Cardiac atrium fibroblast (primary cell): Measurements from ENCODE around the gene CASP5. TPM values are rescaled to one million over a fixed set of nuclear protein-coding genes. Genes with fewer than 3 reads are reported as not detected.

Source experiments
- total RNA-seq: library from RNA; depleted of rRNA; stranded (reverse); fragments of >200 nt; gene quantifications from 2 replicates; pipeline ENCODE4 v1.2.3, GENCODE V29; 2015

Gene CASP5
- total RNA-seq, result not detected in 2 replicates

DNA sequence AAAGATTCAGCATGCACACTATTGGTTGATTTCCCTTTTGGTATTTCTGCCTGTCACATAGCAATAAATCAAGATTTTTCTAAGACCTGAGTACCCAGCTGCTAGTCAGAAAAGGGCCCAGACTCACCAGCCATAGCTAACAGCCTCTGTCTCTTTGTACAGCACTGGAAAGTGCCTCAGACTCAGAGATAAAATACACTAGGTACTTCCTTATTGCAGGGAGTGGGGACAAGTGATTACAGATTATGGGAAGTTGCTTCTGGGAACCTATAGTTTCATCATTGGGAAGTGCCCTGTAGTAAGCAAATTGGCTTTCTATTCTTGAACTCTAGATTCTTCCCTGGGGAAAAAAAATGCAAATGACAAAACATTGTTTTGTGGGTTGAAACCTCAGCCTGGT lies at the start of gene CASP5:
TSS of gene CASP5 (minus strand) at position 166 of the 400 bp plus-strand sequence. CDS start at position 134, 32 bp downstream.

DNA sequence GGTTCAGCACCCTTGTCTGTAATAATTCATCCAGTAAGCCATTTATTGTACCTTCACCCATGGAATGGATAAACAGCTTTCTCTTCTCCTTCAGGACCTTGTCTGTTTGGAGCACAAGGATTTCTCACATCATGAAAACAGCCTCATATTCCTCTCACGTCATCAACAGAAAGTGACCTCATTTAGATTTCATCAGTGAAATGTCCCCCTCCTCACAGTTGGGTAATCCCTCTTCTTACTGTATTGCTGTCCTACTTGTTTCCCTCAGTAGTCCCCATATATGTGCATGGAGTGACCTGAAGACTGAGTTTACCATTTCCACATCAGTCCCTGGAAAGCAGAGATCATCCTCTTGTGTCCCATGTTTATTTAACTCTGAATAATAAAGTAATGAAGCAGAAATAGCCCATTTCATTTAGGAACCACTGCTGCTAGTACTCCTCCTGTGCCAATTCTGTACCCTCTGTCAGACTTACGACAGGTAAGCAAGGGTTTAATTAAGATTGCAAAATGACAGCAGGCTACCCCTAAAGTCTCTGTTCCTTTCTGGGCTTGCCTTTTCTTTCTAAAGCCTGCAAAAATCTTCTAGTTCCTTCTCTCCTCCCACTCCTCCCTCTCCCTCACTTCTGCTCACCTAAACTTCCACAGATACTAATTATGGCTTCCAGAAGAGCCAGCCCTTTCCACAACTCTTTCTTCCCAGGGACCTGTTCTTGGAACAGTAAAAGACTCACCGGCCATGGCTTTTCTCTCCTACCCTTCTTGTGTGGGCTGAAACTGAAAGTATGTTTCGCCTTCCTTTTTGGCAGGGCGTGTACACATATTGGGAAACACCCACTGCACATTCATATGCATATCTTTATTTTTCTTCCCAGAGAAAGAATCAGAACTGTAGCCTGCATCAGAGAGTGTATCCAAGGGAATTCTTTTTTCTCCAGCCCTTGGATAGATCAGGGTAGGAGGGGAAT lies 21.9 kb upstream of the CASP5 start, which contains the start of gene CARD16:
TSS of gene CARD16 (minus strand) at position 779 of the 968 bp plus-strand sequence. CDS start at position 741, 38 bp downstream.

DNA sequence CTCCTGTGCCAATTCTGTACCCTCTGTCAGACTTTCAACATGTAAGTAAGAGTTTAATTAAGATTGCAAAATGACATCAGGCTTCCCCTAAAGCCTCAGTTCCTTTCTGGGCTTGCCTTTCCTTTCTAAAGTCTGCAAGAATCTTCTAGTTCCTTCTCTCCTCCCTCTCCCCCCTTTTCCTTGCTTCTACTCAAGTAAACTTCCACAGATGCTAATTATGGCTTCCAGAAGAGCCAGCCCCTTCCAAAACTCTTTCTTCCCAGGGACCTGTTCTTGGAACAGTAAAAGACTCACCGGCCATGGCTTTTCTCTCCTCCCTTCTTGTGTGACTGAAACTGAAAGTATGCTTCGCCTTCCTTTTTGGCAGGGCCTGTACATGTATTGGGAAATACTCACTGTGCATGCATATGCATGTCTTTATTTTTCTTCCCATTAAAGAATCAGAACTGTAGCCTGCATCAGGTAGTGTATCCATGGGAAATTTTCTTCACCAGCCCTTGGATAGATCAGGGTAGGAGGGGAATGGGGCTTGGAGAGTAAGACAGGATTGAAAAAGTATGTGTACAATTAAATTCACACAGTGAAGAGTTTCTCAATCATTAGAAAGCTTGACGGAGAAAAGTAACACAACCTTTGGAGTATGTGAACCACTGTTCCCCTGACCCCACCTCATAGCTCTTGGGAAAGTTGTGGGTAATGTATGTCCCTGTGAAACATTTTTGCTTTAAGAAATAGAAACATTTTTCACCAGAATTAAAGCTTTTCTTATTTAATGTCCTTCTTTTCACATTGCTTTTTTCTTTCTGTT lies 12.0 kb upstream of the CASP5 start, which contains the start of gene CASP1:
TSS of gene CASP1 (minus strand) at position 332 of the 808 bp plus-strand sequence. CDS start at position 301, 31 bp downstream.

DNA sequence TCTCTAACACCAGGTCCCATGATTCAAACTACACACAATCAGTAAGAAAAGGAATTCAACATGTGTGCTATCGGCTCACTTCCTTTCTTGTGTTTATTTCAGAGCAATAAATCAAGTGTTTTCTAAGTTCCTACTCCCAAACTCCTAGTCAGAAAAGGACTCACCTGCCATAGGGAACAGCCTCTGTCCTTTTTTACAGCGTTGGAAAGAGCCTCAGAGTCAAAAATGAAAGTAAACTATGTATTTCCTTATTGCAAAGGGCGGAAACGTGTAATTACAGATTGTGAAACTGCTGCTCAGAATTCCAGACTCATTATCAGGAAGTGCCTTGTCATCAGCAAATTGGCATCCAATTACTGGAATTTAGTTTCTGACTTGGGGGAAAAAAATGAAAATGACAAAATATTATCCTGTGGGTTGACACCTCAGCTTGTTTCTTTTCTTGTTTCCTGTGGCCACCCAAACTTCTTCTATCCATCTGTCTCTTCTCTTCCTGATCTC lies 54.6 kb downstream of the CASP5 start, which contains the start of gene CASP4:
TSS of gene CASP4 (minus strand) at position 220 of the 501 bp plus-strand sequence. CDS start at position 171, 49 bp downstream.

Other genes starting within 250 kb of the CASP5 start
- not detected in 2 replicates for gene CASP12, start 124.7 kb downstream of the CASP5 start, total RNA-seq
- gene CASP4, start 54.6 kb downstream of the CASP5 start, total RNA-seq, result 123 and 138 TPM in 2 replicates
- 8.4 and 12.3 TPM in 2 replicates for gene CASP1, start 12.0 kb upstream of the CASP5 start, total RNA-seq
- 29.1 and 44.1 TPM in 2 replicates for gene CARD16, start 22.2 kb upstream of the CASP5 start, total RNA-seq
- gene CARD18, start 116.6 kb upstream of the CASP5 start, total RNA-seq, result not detected in 2 replicates